KBM-7 (cell line): Measurements from ENCODE around the gene C19orf25.

Source experiments
- DNase-seq: peaks from one replicate; pipeline ENCODE4 v3.0.0-alpha.2; 2015
- in situ Hi-C: fragments of 300-500 bp; cut with MboI; formaldehyde crosslinking; loops from 2 replicates; pipeline ENCODE4 v1.14.3; 2020; ENCODE audit warnings: low sequenced_read_pairs, low pct_unique_long_range_greater_than_20kb, mixed read lengths

Gene C19orf25

DNA sequence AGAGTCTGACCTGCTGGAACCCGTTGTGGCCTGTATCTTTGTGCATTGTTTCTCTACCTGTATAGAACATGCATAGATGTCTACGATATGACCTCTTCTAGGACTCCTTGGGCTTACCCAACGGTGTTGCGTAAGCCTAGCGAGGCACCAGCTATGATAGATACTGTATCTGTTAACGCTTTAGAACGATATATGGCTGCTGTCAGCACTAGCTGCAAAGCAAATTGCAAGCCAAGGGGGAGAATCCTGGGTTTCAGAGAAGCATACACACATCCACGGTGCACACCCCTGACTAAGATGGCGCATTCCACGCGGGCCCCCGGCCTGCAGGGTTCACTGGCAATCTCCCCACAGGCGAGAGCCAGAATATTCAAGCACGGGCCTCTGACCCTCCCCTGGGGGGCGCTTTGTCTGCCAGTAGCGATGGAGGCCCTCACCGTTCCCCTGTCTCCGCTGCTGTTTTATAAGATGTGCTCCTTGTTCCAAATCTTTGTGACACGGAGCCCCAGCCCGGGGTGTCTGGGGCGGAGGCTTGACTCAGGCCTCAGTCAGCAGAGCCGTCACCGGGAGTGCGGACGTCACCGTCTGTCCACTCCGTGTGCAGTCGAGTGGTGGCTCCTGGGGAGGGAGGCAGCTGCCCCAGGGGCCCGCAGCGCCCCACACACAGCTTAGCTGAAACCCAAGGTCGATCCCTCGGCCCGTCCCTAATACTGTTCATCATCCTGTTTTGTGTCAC lies 53.7 kb downstream of the C19orf25 start:
- DNase-seq: no peak
- in situ Hi-C loops: no loop called here

DNA sequence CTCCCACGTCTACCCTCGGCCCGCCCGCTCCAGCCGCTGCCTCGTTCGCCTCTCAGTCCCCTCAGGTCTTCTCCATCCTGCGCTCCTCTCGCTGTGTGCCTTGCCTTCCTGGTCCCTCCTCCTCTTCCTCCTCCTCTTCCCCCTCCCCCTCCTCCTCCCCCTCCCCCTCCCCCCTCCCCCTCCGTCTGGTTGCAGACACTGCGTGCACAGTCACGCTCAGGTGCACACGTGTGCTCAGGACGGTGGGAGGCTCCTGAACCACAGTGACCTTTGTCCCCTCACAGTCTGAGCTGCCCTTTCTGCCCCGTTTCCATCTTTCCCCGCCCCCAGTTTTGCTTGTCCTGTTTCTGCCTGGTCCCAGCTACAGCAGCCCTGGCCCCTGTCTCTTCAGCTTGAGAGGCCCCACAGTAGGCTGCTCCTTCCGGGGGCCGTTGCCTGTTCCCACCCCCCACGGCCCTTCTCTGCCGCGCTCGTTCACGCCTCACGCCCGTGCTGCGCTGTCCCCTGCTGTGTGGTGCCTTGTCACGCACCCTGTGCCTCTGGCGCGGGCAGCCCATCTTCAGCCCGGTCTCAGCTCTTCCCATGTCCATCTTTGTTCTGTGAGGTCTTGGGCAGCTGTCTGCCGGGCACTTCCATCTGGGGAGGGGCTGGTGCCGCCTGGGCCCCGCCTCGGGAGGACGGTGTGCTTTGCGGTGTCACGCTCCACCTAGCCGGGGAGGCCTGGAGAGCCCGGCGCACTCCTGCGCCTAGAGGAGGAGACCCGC lies 54.6 kb downstream of the C19orf25 start:
- in situ Hi-C loops: no loop called here
- DNase-seq: no peak

DNA sequence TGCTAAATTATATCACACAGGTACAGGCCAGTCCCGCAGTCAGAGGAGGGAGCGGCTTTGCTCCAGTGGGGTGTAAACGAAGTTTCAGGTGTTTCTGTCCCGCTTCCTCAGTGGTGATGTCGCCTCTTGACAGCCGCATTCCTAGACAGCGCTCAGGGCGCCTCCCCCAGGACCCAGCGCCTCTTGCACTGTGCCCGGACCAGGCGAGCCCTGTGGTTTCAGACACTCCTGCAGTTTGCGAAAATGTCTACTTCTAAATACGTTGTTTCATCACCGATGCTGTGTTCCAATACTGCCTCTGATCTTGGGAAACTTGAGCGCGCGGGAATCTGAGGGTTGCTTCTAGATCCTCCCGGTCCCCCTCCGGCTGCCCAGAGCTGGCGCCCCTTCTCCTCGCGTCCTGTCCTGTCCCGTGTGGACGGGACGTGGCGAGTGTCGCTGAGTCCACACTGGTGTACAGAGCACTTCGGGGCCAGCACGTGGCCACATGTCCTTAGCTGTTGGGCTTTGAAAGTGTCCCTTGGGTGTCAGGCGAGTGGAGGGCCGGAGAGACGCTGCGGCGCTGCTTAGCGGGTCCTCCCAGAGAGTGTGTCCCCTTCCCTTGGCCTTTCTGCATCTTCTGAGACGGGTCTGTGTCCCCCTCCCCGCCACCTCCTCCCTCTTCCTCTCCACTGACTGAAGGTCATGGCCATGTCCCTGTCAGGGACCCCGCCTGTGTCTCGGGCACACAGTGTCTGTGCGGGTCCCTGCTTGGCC lies 55.4 kb downstream of the C19orf25 start:
- no peak for DNase-seq
- in situ Hi-C loops: no loop called here
